ENCODE results near the gene POU2F1. TPM values are rescaled to one million over a fixed set of nuclear protein-coding genes. Genes with fewer than 3 reads are reported as not detected.

Gene POU2F1
- polyA plus RNA-seq, 2 of the 4 experiments (the other 2 are of a cell fraction), result 2.9 to 9.4 TPM

- H3K4me3 ChIP-seq, result no peak overlapping the region
- no peak overlapping the region for H3K4me2 ChIP-seq
- FAIRE-seq (no peak), ATAC-seq (no peak), DNase-seq (ENCODE audit: low read depth in 1 of 2, low spot score in 1 of 2) (no peak)
- no peak overlapping the region for H3K27ac ChIP-seq
- ChIA-PET CTCF (interaction anchor here (0.6 to 1.6 kb wide), 2 partner anchors 40 to 259 kb away, joined by 3 to 4 read pairs; no protein-coding TSS in a partner anchor), POLR2A (interaction anchor here (0.7 kb wide), 1 partner anchor 14 kb away, joined by 12 read pairs; no protein-coding TSS in a partner anchor)
- 90% methylated on average over 1 of the region's 1 CpG for WGBS (ENCODE audit: missing lambda C conversion rate)
- H3K4me1 ChIP-seq, result no peaks in the 10 kb centered on the region
- no peaks in the 10 kb centered on the region for H3K9me3 ChIP-seq
- TF ChIP-seq GATA3 (IDR thresholded peaks at IDR 0.05; ENCODE audit: borderline replicate concordance) (no peak), ELK1 (IDR thresholded peaks at IDR 0.05; ENCODE audit: low read depth, low read length) (no peak), MAX (IDR thresholded peaks at IDR 0.05) (no peak), MYC (IDR thresholded peaks at IDR 0.05; ENCODE audit: borderline replicate concordance, low read length) (no peak), PHF8 (IDR thresholded peaks at IDR 0.05; ENCODE audit: borderline replicate concordance, low read depth) (no peak), USF2 (IDR thresholded peaks at IDR 0.05) (no peak), BCL3 (IDR thresholded peaks at IDR 0.05) (no peak), CHD4 (IDR thresholded peaks at IDR 0.05; ENCODE audit: borderline replicate concordance) (no peak), ZSCAN20 (CRISPR knock-in tag; IDR thresholded peaks at IDR 0.05) (no peak), RFX5 (IDR thresholded peaks at IDR 0.05) (no peak), E2F6 (IDR thresholded peaks at IDR 0.05; ENCODE audit: borderline replicate concordance, low read depth) (no peak), HDAC2 (IDR thresholded peaks at IDR 0.05) (no peak), CBX8 (IDR thresholded peaks at IDR 0.05) (no peak), REST (IDR thresholded peaks at IDR 0.05) (no peak), ZNF302 (CRISPR knock-in tag; IDR thresholded peaks at IDR 0.05) (no peak), HMGXB4 (CRISPR knock-in tag; IDR thresholded peaks at IDR 0.05; ENCODE audit: borderline replicate concordance) (no peak), EHMT2 (IDR thresholded peaks at IDR 0.05; ENCODE audit: low read depth) (no peak), KDM1A (IDR thresholded peaks at IDR 0.05; ENCODE audit: low read depth) (no peak)
Observed at GRCh38 chr1:167274061-167274460, 53.4 kb downstream of the POU2F1 start.

Measured in A549 (cell line).